ENCODE measurements around the gene UBE3C.

UBE3C gene

GRCh38 chr7:157193274-157193673, 54.5 kb downstream of the UBE3C start:
- Histone ChIP-seq H3K79me2 (ENCODE audit: insufficient read depth, low read length) (no peaks in the 10 kb centered on the region), H3K9me2 (ENCODE audit: low read depth, low read length) (no peaks in the 10 kb centered on the region), H4K20me1 (ENCODE audit: insufficient read depth, low read length) (no peaks in the 10 kb centered on the region), H2AFZ (ENCODE audit: low read length) (no peak overlapping the region), H3K9me3 (ENCODE audit: low read length) (no peaks in the 10 kb centered on the region), H3K9ac (ENCODE audit: low read length) (no peak overlapping the region), H3F3A (ENCODE audit: insufficient read depth, low read length) (no peaks in the 10 kb centered on the region), H3K4me3 (ENCODE audit: low read depth, low read length, poor library complexity, severe bottlenecking) (no peak overlapping the region), H3K27me3 (ENCODE audit: insufficient read depth, low read length) (no peaks in the 10 kb centered on the region), H3K4me1 (ENCODE audit: insufficient read depth, low read length, severe bottlenecking) (no peaks in the 10 kb centered on the region), H3K36me3 (ENCODE audit: insufficient read depth, low read length) (peaks cover 96% of the 10 kb centered on the region), H3K4me2 (ENCODE audit: low read length) (no peak overlapping the region), H3K27ac (ENCODE audit: low read depth, low read length, poor library complexity, severe bottlenecking) (no peak overlapping the region)
- TF ChIP-seq EZH2 (IDR thresholded peaks at IDR 0.05; ENCODE audit: borderline replicate concordance, low read length) (no peak), CTCF (IDR thresholded peaks at IDR 0.05; ENCODE audit: low read length) (no peak)

- no peaks in the 10 kb centered on the region for H3K9me2 ChIP-seq (ENCODE audit: low read depth, low read length)
- no peak overlapping the region for H3K4me2 ChIP-seq (ENCODE audit: low read length)
- H3K27me3 ChIP-seq (ENCODE audit: insufficient read depth, low read length) = no peaks in the 10 kb centered on the region
- H3K36me3 ChIP-seq (ENCODE audit: insufficient read depth, low read length) = peaks cover 83% of the 10 kb centered on the region
- no peaks in the 10 kb centered on the region for H3K9me3 ChIP-seq (ENCODE audit: low read length)
- TF ChIP-seq EZH2 (IDR thresholded peaks at IDR 0.05; ENCODE audit: borderline replicate concordance, low read length) (no peak), CTCF (IDR thresholded peaks at IDR 0.05; ENCODE audit: low read length) (no peak)
- no peak overlapping the region for H3K9ac ChIP-seq (ENCODE audit: low read length)
- no peak overlapping the region for H3K4me3 ChIP-seq (ENCODE audit: low read depth, low read length, poor library complexity, severe bottlenecking)
- H4K20me1 ChIP-seq (ENCODE audit: insufficient read depth, low read length) = no peaks in the 10 kb centered on the region
- H3K79me2 ChIP-seq (ENCODE audit: insufficient read depth, low read length) = no peaks in the 10 kb centered on the region
- no peaks in the 10 kb centered on the region for H3F3A ChIP-seq (ENCODE audit: insufficient read depth, low read length)
- no peak overlapping the region for H2AFZ ChIP-seq (ENCODE audit: low read length)
- H3K4me1 ChIP-seq (ENCODE audit: insufficient read depth, low read length, severe bottlenecking) = no peaks in the 10 kb centered on the region
- no peak overlapping the region for H3K27ac ChIP-seq (ENCODE audit: low read depth, low read length, poor library complexity, severe bottlenecking)
Observed at GRCh38 chr7:157194948-157195347, 56.2 kb downstream of the UBE3C start.

GRCh38 chr7:157195868-157196267, 57.1 kb downstream of the UBE3C start:
- Histone ChIP-seq H3K4me2 (ENCODE audit: low read length) (no peak overlapping the region), H4K20me1 (ENCODE audit: insufficient read depth, low read length) (no peaks in the 10 kb centered on the region), H3K9me2 (ENCODE audit: low read depth, low read length) (no peaks in the 10 kb centered on the region), H3K79me2 (ENCODE audit: insufficient read depth, low read length) (no peaks in the 10 kb centered on the region), H3K9ac (ENCODE audit: low read length) (no peak overlapping the region), H3K36me3 (ENCODE audit: insufficient read depth, low read length) (peaks cover 77% of the 10 kb centered on the region), H3K27me3 (ENCODE audit: insufficient read depth, low read length) (no peaks in the 10 kb centered on the region), H3K4me1 (ENCODE audit: insufficient read depth, low read length, severe bottlenecking) (no peaks in the 10 kb centered on the region), H3K4me3 (ENCODE audit: low read depth, low read length, poor library complexity, severe bottlenecking) (no peak overlapping the region), H3K9me3 (ENCODE audit: low read length) (no peaks in the 10 kb centered on the region), H3K27ac (ENCODE audit: low read depth, low read length, poor library complexity, severe bottlenecking) (no peak overlapping the region), H2AFZ (ENCODE audit: low read length) (no peak overlapping the region), H3F3A (ENCODE audit: insufficient read depth, low read length) (no peaks in the 10 kb centered on the region)
- TF ChIP-seq CTCF (IDR thresholded peaks at IDR 0.05; ENCODE audit: low read length) = no peak
- no peak for TF ChIP-seq EZH2 (IDR thresholded peaks at IDR 0.05; ENCODE audit: borderline replicate concordance, low read length)

Measured in OCI-LY1 (cell line).